Colon (tissue), 2 donors: ENCODE results near the gene PROCR.
"Not testable (repeated sequence)": the region's sequence is repeated elsewhere in the genome, so short reads cannot be mapped to it uniquely, and the experiment has no call there.

Experiments
- FAIRE-seq: peaks from 2 replicates; lab custom pipeline; 2012; peaks lifted over from hg19 to GRCh38; lab: Jason Lieb, UNC
- donor health status: control.
- donor health status: control.

Gene PROCR

DNA sequence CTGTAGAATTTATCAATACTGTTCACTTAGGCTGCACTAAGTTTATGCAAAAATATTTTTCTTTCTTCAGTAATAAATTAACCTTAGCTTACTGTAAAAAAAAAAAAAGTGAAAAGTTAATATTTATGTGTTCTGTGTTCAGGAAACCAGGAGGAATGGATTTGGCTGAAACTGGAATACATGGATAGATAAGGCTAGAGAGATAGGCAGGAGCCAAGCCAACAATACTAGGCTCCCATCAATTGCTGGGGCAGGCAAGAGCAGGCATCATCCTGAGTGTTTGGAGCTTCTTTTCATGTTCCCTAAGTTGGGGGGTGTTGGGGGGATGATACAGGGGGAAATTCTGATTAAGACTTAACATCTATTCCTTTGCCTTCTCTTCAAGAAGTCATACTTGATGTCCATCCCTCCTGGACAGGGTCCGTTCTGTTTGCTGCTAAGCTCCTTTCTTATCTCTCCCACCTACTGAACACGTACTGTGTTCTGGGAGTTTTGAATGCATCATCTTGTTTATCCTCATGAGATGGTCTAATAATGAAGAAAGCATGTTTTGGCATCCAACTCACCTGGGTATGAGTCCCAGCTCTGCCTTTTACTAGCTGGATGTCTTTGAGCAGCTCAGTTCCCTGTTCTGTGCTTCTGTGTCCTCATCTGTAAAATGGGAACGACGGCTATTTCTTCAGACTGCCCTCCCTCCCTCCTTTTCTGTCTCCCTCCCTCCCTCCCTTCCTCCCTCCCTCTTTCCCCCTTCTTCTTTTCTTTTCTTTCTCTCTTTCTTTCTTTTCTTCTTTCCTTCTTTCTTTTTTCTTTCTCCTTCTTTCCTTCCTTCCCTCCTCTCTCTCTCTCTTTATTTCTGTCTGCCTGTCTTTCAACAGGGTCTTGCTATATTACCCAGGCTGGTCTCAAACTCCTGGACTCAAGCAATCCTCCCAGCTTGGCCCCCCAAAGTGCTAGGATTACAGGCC, 6.4 kb upstream of the PROCR start:
- no peak for FAIRE-seq

DNA sequence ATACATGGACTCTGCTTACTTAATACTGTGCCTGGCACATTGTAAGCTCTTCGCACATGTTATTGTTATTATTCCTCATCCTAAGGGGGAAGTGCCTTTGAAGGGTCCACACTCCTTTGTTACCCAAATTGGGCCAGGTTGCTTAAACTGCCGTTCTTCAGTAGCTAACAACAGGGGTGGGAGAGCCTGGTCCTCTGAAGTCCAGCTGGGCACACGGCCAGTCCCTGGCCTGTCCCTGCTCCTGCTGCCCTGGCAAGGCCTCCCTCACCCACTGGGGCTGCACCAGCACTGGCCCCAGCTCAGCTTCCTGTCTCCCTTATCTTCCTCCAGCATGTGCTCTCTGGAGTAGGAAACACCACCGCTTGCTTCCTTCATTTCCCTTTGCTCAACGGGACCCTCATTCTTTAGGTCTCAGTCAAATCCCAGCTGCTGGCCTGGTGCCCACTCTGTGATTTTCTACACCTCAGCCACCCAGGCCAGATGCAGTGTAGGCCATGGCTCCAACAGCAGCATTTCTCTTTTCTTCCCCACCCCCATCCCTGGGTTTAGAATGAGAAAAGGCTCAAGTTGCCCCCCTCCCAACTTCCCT, 5.5 kb upstream of the PROCR start:
- FAIRE-seq = no peak

DNA sequence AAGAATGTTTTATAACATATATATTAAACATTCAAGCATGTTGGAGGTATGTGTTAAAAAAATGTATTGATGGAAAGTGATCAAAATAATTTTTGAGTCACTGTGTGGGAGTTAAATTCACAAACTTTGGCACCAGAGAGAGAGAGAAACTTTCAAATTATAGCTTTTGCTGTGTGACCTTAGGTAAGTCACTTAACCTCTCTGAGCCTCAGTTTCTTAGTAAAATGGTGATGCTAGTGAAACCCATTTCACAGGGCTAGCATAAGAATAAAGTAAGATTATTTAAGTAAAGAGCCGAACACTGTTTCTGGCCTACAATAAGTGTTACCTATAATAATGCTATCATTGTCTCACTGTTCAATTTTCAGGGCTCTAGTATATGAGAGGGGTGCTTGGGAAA, 4.1 kb upstream of the PROCR start:
- no peak for FAIRE-seq

DNA sequence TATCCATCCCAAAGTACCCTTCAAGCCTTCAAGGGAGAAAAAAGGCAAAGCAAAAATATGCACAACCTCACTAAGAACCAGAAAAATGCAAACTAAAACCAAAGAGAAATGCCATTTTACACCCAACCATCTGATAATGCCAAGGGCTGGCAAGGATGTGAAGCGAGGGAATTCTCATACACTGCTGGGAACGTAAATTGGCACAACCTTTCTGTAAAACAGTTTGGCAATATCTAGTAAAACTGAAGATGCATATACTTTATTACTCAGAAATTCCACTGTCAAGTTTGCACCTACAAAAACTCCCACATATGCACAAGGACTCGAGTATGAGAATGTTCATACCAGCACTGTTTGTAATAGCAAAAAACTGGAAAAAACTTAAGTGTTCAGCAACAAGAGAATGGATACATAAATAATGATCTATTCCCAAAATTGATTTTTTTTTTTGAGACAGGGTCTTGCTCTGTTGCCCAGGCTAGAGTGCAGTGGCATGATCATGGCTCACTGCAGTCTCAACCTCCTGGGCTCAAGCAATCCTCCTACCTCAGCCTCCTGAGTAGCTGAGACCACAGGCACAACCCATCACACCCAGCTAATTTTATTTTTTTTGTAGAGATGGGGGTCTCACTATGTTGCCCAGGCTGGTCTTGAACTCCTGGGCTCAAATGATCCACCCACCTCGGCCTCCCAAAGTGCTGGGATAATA, 3.0 kb upstream of the PROCR start:
- FAIRE-seq = not testable (repeated sequence)

DNA sequence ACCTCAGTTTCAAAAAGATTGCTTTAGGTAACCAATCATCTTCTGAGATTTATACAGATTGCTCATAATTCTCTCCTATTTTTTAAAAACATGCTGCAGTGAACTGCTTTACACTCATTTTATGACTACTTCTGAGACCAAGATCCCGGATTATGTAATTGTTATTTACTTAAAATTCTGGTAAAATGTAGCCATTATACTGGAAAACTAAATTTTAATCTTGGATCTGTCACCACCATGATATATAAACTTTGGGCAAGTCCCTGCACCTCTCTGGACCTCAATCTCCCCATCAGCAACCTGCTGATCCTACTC, 477 bp upstream of the PROCR start:
- no peak for FAIRE-seq

DNA sequence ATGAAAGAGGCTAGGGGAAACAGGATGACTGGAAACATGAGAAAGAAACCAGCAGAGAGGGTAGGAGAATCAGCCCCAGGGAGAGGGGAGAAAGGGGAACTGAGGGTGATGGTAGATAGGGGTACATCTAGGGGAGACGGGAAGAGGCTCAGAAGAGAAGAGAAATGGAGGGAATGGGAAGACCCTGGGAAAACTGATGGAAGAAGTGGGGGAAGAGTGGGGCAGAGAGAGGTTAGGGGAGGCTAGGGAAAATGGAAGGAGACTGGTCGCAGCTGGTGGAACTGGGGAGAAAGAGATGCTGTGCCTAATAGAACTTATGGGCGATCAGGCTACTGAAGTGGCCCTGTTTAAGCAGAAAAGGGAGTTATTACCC, 548 bp downstream of the PROCR start:
- FAIRE-seq = no peak

DNA sequence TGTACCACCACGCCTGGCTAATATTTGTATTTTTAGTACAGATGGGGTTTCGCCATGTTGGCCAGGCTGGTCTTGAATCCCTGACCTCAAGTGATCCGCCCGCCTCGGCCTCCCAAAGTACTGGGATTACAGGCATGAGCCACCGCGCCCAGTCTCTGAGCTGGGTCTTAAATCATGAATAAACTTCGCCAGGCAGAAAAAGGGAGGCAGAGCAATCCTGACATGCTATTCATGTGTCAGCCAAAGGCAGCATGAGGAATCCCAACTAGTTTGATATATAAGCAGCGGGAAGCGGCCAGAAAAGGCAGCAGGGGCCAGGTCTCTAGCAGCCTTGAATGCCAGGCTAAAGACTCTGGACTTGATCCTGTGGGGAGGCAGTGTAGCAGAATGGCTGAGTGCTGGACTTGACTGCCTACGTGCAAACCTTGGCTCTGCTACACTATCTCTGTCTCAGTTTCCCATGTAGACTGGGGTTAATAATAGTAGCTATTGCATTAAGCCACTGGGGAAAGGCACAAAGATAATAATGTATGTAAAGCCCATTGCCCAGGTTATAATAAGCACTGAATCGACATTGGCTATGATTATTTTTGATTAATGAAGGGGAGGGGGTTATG, 1.8 kb downstream of the PROCR start:
- FAIRE-seq = no peak

DNA sequence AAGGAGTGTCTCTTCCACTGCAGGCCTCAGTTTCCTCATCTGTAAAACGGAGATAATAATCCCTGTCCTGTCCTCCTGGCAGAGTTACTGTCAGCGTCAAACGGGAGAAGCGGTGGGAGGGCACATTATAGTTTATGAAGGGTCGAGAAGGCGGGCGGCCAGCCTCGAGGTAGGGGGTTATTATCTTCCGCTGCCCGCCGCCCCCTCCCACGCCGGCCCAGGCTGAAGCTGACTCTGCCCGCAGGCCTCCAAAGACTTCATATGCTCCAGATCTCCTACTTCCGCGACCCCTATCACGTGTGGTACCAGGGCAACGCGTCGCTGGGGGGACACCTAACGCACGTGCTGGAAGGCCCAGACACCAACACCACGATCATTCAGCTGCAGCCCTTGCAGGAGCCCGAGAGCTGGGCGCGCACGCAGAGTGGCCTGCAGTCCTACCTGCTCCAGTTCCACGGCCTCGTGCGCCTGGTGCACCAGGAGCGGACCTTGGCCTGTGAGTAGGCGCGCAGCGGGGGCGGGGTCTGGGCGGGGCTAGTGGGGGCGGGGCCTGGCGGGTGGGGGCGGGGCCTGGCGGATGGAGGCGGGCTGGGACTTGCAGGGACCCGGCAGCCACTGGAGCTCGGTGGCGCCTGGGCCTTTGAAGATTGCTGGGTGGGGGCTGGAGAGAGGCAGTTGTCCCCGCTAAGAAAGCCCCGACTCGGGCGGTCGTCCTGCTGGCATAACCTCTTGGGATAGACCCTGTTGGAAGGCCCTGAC, 2.8 kb downstream of the PROCR start:
- no peak for FAIRE-seq

DNA sequence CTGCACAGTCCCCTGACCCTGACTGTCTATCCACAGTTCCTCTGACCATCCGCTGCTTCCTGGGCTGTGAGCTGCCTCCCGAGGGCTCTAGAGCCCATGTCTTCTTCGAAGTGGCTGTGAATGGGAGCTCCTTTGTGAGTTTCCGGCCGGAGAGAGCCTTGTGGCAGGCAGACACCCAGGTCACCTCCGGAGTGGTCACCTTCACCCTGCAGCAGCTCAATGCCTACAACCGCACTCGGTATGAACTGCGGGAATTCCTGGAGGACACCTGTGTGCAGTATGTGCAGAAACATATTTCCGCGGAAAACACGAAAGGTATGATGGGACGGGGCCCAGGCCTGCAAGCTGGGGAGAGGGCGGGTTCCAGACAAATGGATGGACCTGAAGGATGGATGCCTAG, 4.3 kb downstream of the PROCR start:
- no peak for FAIRE-seq

DNA sequence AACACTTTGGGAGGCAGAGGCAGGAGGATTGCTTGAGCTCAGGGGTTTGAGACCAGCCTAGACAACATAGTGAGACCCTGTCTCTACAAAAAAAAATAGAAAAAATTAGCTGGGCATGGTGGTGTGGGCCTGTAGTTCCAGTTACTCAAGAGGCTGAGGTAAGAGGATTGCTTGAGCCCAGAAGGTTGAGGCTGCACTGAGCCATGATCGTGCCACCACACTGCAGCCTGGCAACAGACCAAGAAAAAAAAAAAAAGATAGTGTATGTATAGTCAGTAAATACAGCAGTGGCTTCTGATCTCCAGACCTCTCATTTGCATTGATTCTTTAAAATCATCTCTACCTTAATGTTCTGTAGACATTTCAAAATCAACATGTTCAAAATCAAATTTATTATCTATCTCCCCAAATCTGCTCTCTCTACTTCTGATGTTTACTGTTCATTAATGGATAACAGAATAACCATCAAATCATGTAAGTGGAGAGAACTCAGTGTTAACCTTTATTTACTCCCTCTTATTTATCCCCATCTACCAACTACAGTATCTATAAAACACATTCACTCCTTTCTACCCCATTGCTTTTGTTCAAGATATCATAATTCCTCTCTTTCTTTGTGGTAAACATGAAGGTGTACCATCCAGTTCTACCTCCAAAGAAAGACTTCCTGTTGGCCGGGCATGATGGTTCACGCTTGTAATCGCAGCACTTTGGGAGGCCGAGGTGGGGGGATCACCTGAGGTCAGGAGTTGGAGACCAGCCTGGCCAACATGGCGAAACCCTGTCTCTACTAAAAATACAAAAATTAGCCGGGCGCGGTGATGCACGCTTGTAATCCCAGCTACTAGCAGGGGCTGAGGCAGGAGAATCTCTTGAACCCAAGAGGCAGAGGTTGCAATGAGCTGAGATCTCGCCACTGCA, 7.7 kb downstream of the PROCR start:
- no peak for FAIRE-seq

DNA sequence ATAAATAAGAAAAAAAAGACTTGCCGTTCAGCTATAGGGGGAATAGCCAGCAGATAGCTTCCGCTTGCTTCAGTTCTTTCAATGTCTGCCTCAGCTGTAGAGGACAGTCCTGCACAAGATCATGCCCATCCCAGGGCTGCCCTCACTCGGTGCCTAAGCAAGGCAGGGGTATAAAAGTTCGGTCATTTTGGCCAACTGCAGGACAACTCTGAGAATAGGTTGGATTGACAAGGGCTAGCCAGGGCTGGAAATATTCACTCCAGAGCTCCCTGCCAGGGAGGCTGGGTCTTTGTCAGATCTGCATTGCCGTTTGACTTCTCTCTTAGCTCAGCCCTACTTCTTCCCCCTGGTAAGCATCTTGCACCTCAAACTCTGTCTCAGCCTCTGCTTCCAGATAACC, 8.4 kb downstream of the PROCR start:
- no peak for FAIRE-seq

DNA sequence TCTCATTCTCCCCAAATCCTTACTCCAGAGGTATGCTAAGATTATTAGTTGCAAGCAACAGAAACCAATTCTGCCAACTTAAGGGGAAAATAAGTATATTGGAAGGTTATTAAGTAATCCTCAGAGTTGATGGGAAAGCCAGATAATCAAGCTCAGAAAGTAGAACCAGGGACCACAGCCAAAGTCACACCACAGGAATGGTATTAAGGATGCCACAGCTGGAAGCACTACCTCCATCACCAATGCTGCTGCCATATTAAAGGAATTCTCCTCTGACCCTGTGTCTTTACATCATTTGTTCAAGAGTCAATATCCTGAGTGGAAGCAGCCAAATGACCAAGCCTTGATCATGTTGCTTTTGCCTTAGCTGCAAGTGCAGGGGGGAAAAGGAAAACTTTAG, 9.9 kb downstream of the PROCR start:
- no peak for FAIRE-seq

DNA sequence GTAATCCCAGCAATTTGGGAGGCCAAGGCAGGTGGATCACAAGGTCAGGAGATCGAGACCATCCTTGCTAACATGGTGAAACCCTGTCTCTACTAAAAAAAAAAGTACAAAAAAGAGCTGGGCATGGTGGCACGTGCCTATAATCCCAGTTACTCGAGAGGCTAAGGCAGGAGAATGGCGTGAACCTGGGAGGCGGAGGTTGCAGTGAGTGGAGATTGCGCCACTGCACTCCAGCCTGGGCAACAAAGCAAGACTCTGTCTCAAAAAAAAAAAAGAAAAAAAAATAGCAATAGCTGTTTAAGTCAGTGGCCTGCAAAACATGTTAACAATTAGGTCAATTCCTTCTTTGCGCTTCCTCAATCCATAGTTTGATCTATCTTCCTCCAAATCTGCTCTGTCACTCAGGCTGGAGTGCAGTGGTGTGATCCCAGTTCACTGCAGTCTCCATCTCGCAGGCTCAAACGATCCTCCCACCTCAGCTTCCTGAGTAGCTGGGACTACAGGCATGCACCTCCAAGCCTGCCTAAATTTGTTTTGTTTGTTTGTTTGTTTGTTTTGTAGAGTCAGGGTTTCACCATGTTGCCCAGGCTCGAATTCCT, 14.9 kb downstream of the PROCR start:
- FAIRE-seq = not testable (repeated sequence)

DNA sequence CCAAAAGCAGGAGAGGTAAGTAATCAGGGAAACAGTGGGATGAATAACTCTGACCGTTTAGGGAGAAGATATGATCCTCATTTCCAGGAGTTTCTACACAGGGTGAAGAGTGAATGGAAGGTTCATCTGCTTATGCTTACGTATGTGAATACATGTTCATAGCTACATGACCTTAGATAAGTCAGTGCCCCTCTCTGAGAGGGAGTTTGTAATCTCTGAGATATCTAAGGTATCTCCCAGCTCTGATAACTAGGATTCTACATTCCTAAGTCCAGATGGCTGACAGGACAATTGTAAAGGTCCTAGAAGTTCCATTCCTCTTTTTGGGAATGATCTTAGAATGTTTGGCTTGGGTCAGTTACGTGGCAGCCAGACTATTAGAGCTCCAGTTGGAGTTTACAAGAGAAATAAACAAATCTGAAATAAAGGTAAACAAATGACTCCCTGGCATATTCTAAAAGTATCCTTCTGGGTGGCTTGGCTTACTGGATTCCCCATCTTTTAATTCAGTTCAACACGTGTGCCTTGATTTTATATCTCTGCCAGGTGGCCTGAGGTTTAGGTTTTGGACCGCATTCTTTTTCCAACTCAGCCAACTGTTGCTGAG, 15.8 kb downstream of the PROCR start:
- FAIRE-seq = no peak

DNA sequence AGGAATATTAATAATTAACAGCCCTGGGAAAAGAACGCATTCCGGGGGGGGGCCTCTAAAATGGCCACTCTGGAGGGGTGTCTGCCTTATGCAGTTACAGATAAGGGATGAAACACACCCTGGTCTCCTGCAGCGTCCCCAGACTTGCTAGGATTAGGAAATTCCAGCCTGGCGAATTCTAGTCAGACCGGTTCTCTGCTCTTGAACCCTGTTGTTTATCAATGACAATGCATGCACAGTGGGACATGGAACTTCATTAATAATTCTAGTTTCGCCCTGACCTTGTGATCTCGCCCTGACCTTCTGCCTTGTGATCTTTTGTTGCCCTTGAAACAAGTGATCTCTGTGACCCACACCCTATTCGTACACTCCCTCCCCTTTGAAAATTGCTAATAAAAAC, 17.4 kb downstream of the PROCR start:
- FAIRE-seq = not testable (repeated sequence)

DNA sequence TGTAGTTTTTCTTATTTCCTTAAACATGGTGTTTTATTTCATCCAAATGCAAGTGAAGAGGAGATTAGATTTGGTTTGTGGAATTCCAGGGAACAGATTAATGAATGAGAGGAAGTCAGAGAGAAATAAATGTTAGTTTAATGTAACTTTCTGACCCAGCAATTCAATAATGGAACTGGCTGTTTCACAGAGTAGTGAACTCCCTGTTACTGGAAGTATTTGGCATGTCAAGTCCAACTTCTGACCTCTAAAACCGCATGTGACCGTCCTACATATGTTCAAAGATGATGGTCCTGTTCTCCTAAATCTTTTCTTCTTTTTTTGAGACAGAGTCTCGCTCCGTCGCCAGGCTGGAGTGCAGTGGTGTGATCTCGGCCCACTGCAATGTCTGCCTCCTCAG, 18.7 kb downstream of the PROCR start:
- no peak for FAIRE-seq

DNA sequence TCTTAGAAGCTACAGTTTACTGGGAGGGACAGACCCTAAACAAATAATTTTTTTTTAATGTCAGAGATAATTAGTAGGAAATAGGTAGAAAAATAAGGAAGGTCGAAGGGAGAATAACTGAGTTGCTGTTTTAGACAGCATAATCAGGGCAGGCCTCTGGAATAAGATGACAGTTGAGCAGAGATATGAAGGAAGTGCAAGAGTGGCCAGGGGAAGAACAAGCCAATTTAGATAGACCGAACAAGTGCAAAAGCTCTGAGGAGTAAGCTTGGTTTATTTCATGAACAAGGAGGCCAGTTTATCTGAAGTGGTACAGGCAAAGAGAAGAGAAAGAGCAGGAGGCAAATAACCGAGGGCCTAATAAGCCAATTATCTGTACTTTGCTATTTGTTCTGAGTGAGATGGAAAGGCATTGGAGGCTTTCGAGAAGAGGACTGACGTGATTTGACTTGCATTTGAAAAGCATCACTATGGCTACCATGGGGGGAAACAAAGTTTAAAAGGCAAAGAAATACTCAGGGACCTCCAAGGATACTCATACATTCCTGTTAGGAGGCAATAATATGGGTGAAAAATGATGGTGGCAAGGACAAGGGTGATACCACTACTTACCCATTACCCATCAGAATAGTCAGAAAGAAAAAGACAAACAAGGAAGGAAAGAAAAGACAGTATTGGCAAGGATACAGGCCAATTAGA, 19.7 kb downstream of the PROCR start:
- FAIRE-seq = no peak

DNA sequence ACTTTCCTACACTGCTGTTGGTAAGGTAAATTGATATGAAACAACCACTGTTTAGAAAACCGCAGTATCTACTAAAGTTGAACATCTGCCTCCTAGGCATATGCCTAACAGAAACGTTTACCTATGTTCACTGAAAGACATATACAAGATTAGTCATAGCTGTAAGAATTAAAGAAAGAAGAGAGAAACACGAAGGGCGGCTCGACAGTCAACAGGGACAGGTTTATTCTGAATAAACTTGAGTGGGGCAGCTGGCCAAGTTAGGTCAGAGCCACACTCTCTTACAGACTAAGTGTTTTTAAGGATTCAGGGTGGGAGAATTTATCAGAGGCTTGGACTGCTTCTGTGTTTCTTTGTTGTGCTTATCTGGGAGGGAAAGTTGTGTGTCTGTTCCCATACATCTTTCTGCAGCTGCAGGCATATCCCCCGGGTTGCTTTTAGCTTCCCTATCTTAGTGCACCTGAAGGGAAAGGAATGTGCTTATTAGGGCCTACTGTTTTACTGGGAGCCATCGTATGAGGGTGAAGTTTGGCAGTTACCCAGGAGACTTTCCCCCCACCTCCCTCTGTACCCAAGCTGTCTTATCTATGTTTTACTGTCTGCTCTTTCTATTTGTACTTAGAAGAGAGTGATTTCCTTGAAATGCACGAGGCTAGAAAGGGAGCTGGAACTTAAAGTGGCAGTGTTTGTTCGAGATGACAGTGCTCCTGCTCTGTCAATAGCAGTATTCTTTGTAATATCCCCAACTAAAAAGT, 20.4 kb downstream of the PROCR start:
- no peak for FAIRE-seq
